Peyer's patch (tissue), 4 donors: ENCODE results near the gene DNAH17. TPM values are rescaled to one million over a fixed set of nuclear protein-coding genes. Genes with fewer than 3 reads are reported as not detected.

Experiments
- DNase-seq, 3 donors: peaks; one replicate each; pipeline ENCODE4 v3.0.0-alpha.2; 2017 to 2019
- H3K27ac ChIP-seq, 4 donors: fragments of 200-600 bp; sonication (generic); one replicate each; pipeline ENCODE4 v1.5.1; 2016 to 2019
- H3K27me3 ChIP-seq, 2 donors: fragments of 200-600 bp; sonication (generic); one replicate each; pipeline ENCODE4 v1.5.1; 2019
- H3K36me3 ChIP-seq, 3 donors: fragments of 200-600 bp; sonication (generic); one replicate each; pipeline ENCODE4 v1.5.1; 2016 to 2019
- H3K4me1 ChIP-seq, 4 donors: fragments of 200-600 bp; sonication (generic); one replicate each; pipeline ENCODE4 v1.5.1; 2016 to 2019
- H3K4me3 ChIP-seq, 4 donors: fragments of 200-600 bp; sonication (generic); 1 replicate in 3 of 4; 2 replicates in 1 of 4; pipeline ENCODE4 v1.5.1; 2016 to 2019; ENCODE audit warnings: mild to moderate bottlenecking in 1 of 4
- H3K9me3 ChIP-seq, 4 donors: fragments of 200-600 bp; sonication (generic); one replicate each; pipeline ENCODE4 v1.5.1; 2016 to 2019; ENCODE audit warnings: mild to moderate bottlenecking in 1 of 4
- CTCF ChIP-seq, 6 experiments: fragments of 450-650 bp in 4 of 6; fragments of 200-600 bp in 2 of 6; sonication (generic) in 1 of 6; IDR thresholded peaks; one replicate each; pipeline ENCODE4 v1.5.1; 2017 to 2019; ENCODE audit warnings: antibody characterized with exemption in 6 of 6, mild to moderate bottlenecking in 3 of 6, moderate library complexity in 1 of 6
- POLR2A ChIP-seq, 2 donors: fragments of 450-650 bp; IDR thresholded peaks; one replicate each; pipeline ENCODE4 v1.5.1; 2017; ENCODE audit warnings: antibody characterized with exemption in 2 of 2, mild to moderate bottlenecking in 2 of 2, moderate library complexity in 2 of 2
- total RNA-seq, 4 donors: library from RNA; depleted of rRNA; stranded (reverse); fragments of >200 nt; gene quantifications; one replicate each; pipeline ENCODE4 v1.1.0, GENCODE V29; 2016

Gene DNAH17
- total RNA-seq, 4 donors from 2014 or later: under 0.01 to 0.67 TPM; not detected in 2

- H3K36me3 ChIP-seq: no peaks in the 10 kb centered on the region
- H3K4me3 ChIP-seq: no peak overlapping the region
- no peaks in the 10 kb centered on the region for H3K27me3 ChIP-seq
- TF ChIP-seq POLR2A (IDR thresholded peaks at IDR 0.05): no peak
- TF ChIP-seq CTCF (IDR thresholded peaks at IDR 0.05): no peak
- no peaks in the 10 kb centered on the region for H3K4me1 ChIP-seq
- peak overlapping the region in 1 of 4 donors; percentile 25 for H3K27ac ChIP-seq
- no peaks in the 10 kb centered on the region for H3K9me3 ChIP-seq
- DNase-seq: peak in 2 of 3 donors; percentile 45 to 54
Observed at GRCh38 chr17:78572239-78573205, 4.7 kb downstream of the DNAH17 start.

- Histone ChIP-seq H3K4me3 (no peak overlapping the region), H3K36me3 (no peaks in the 10 kb centered on the region), H3K27me3 (no peaks in the 10 kb centered on the region), H3K4me1 (no peaks in the 10 kb centered on the region), H3K9me3 (no peaks in the 10 kb centered on the region), H3K27ac (no peak overlapping the region)
- TF ChIP-seq CTCF (IDR thresholded peaks at IDR 0.05) (no peak), POLR2A (IDR thresholded peaks at IDR 0.05) (no peak)
- no peak for DNase-seq
Observed at GRCh38 chr17:78571329-78571728, 5.9 kb downstream of the DNAH17 start.

- Histone ChIP-seq H3K9me3 (no peaks in the 10 kb centered on the region), H3K4me3 (no peak overlapping the region), H3K36me3 (no peaks in the 10 kb centered on the region), H3K27ac (no peak overlapping the region), H3K27me3 (no peaks in the 10 kb centered on the region), H3K4me1 (no peaks in the 10 kb centered on the region)
- TF ChIP-seq CTCF (IDR thresholded peaks at IDR 0.05) (no peak), POLR2A (IDR thresholded peaks at IDR 0.05) (no peak)
- no peak for DNase-seq
Observed at GRCh38 chr17:78568494-78569115, 8.6 kb downstream of the DNAH17 start.

- H3K27me3 ChIP-seq: no peaks in the 10 kb centered on the region
Observed at GRCh38 chr17:78567991-78568390, 9.2 kb downstream of the DNAH17 start.

GRCh38 chr17:78566947-78567346, 10.2 kb downstream of the DNAH17 start:
- H3K36me3 ChIP-seq: no peaks in the 10 kb centered on the region
- H3K9me3 ChIP-seq: no peaks in the 10 kb centered on the region
- no peak overlapping the region for H3K4me3 ChIP-seq
- H3K4me1 ChIP-seq: no peaks in the 10 kb centered on the region
- DNase-seq: no peak
- TF ChIP-seq CTCF (IDR thresholded peaks at IDR 0.05) (no peak), POLR2A (IDR thresholded peaks at IDR 0.05) (no peak)
- no peaks in the 10 kb centered on the region for H3K27me3 ChIP-seq
- no peak overlapping the region for H3K27ac ChIP-seq

More at GRCh38 chr17:78567991-78568390, 9.2 kb downstream of the DNAH17 start:
- no peak overlapping the region for H3K27ac ChIP-seq
- no peak for TF ChIP-seq POLR2A (IDR thresholded peaks at IDR 0.05)
- no peak for TF ChIP-seq CTCF (IDR thresholded peaks at IDR 0.05)
- no peak for DNase-seq
- no peaks in the 10 kb centered on the region for H3K4me1 ChIP-seq
- no peaks in the 10 kb centered on the region for H3K9me3 ChIP-seq
- H3K36me3 ChIP-seq: no peaks in the 10 kb centered on the region
- H3K4me3 ChIP-seq: no peak overlapping the region
